Fibroblast of skin of abdomen (primary cell): ENCODE results near the gene MDP1.
"Not testable (repeated sequence)": the region's sequence is repeated elsewhere in the genome, so short reads cannot be mapped to it uniquely, and the experiment has no call there.

ENCODE experiments used
- DNase-seq: peaks from one replicate; pipeline ENCODE4 v3.0.0-alpha.2; 2013

Gene MDP1

DNA sequence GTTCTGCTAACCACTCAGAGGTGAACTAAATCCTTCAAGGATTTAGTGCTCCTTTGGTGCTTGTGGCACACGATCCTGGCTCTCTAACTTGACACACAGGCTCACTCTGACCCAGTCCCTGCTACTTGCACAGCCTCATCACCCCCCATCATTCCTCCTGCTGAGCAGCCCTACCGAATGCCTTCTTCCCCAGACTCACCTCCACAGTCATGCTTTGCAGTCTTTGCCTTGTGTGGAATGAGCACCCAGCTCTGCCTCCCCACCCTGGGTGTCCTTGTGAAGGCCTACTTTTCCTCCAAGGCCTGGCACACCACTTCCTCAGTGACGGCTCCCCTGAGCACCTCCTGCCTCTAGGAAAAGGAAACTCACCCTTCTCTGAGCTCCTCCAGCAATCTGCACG lies 34.5 kb upstream of the MDP1 start:
- DNase-seq, result no peak

DNA sequence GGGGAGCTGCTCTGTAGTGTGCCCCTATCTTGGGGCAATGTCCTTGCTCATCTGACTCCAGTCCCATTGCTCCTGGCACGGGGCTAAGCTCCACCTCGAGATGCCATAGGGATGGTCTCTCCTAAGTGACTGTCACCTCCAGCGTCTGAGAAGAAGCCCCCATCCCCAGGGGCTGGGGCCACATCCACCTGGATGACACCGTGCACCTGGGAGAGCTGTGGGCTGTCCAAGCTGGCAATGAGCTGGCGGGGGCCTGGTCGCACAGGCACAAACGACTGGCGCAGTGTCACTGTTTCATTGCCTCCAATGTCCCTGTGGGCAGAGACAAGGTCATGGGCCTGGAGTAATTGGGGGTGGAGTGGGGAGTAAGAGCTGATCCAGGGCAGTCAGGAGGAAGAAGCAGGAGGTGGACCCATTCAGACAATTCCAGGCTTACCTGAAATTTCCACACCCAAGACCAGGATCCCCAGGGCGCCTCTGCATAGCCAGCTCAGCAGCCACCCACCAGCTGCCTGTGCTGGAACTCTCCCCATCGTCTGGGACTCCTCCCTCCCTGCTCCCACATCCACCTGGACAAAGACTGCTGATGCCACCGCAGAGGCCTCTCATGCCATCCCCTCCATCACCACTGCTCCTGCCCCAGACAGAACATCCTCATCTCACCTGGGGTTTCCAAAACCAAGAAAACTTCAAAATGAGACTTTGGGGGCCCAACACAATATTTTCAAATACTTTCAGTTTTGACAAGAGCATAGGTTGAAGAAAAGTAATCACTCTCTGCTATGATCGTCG lies 33.6 kb upstream of the MDP1 start:
- no peak for DNase-seq

- no peak for DNase-seq
Measured at GRCh38 chr14:24247422-24247821, 31.6 kb upstream of the MDP1 start.

DNA sequence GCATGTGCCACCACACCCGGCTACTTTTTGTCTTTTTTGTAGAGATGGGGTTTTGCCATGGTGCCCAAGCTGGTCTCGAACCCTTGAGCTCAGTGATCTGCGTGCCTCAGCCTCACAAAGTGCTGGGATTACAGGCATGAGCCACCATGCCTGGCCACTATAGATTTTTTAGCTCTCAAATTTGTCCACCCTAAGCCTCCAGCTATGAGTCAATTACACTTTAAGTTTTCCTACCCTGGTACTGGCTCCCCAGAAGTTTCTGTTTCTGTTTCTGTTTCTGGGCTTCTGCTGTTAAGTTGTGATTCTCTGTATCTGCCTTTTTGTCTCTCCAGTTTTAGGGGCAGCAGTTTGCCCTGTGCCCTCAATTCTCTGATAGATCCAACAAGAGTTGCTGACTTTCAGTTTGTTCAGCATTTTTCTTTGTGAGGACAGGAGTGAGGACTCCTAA lies 30.9 kb upstream of the MDP1 start:
- no peak for DNase-seq

GRCh38 chr14:24245350-24245749 lies 29.5 kb upstream of the MDP1 start:
- not testable (repeated sequence) for DNase-seq

DNA sequence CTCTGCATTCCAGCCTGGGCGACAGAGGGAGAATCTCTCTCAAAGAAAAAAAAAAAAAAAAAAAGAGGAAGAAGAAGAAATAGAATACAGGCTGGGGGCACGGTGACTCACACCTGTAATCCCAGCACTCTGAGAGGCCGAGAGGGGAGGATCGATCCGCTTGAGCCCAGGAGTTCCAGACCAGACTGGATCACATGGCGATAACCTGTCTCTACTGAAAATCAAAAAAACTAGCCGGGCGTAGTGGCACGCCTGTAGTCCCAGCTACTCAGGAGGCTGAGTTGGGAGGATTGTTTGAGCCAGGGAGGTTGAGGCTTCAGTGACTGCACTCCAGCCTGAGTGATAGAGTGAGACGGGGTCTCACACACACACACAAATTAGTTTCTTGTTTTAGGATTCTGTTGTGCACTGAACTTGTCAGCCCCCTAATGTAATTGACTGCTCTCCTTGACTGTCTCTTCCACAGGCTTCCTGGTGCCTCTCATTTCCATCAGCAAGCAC lies 27.5 kb upstream of the MDP1 start:
- DNase-seq, result peak; percentile 30

GRCh38 chr14:24241829-24242443 lies 26.1 kb upstream of the MDP1 start:
- DNase-seq, result peak; percentile 92

DNA sequence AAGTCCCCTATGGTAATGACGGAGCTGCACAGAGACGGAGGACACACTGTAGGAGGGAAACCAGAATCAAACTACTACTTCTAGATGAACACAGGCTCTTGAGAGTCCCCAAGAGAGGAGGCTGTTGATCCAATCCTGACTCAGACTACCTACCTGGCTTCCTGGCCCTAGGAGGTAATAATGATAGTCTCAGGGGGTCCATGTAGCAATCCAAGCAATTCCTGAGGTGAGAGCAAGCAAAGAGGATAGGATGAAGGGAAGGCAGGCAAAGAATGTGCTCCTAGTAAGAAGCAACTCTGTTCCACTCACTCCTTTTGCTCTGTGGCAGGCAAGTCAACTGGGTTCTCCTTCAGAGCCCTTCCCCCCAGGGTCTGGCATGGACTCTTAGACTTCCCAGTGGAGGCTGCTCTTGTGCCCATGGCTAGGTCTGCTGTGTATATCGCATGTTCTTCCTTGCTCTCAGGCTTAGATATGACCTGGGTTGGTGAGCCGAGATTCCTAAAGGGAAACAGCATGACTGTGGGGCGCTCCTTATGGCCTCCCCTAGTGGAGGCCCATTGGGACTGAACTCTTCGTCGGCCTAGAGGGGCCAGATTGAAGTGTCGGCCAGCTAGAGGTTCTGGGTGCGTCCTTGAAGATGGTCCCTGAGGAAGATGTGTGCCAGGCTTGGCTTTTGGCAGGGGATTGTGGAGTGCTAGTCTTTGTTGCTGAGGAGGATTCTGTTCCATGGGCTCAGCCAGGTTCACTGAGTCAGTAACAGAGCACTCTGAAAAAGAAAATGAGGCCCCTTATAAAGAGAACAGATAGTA lies 24.4 kb upstream of the MDP1 start:
- no peak for DNase-seq

- DNase-seq, result no peak
Measured at GRCh38 chr14:24238527-24239037, 22.7 kb upstream of the MDP1 start.

DNA sequence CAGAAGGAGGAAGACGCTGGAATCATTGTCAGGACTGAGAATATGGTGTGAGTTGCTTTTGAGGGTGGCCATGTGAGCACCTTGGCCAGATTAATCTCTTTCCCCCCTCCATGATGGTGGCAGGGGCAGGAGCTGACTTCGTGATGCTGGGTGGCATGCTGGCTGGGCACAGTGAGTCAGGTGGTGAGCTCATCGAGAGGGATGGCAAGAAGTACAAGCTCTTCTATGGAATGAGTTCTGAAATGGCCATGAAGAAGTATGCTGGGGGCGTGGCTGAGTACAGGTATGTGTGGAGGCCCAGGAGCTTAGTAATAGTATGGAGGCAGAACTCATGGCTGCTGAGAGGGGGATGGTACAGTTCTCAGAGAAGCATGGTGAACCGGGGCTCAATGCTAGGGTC lies 22.3 kb upstream of the MDP1 start:
- no peak for DNase-seq

DNA sequence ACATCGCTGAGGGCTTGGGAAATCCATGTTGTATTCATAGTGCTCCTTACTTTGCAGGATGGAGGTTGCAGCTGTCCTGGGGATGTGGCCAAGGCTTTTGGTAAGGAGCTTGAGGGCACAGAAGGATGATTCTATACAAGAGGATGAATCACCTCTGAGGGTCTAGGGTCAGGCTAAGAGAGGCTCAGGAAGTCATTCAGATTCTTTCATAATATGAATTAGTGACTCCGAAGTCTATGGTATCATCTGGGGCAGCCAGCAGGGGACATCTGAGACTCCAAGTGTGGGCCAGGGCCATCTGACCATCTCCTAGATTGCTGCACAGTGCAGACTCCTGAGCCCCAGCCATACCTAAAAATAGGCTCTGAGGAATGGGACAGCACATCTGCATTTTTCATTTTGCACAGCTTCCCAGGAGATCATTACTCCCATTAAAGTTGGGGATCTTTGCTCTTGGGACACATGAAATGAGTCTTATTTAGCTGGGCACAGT lies 21.6 kb upstream of the MDP1 start:
- no peak for DNase-seq

GRCh38 chr14:24236689-24237462 lies 21.0 kb upstream of the MDP1 start:
- no peak for DNase-seq

DNA sequence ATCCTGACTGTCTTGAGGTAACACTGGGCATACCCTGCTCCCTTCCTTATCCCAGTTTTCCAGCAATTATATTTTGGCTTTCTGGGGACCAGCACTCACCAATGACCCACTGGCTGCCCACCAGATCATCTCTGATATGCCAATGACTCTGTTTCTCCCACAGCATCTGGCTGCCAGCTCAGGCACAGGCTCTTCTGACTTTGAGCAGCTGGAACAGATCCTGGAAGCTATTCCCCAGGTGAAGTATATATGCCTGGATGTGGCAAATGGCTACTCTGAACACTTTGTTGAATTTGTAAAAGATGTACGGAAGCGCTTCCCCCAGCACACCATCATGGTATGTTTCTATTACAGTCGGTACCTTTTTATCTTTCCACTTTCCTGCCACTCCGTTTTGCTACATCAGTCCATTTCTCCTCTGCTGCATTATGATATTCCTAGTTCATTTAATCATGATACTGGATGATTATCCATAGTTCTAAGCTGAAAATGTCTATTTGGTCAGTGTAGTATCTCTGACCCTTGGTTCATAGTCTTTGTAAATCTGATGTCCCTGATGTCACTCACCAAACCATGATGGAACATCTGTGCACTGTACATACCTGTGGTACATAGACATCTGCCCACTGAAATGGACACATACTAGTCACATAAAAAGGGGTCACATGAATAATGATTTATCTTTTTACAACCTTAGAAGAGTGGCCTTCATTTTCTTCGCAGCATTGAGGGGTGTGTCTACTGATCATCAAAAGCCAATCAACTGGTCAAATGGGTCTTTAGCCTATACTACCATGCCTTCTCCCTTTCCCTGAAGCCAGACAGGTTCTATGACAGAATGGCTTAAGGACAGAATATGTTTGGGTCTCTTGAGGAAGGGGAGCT lies 20.2 kb upstream of the MDP1 start:
- DNase-seq, result no peak

DNA sequence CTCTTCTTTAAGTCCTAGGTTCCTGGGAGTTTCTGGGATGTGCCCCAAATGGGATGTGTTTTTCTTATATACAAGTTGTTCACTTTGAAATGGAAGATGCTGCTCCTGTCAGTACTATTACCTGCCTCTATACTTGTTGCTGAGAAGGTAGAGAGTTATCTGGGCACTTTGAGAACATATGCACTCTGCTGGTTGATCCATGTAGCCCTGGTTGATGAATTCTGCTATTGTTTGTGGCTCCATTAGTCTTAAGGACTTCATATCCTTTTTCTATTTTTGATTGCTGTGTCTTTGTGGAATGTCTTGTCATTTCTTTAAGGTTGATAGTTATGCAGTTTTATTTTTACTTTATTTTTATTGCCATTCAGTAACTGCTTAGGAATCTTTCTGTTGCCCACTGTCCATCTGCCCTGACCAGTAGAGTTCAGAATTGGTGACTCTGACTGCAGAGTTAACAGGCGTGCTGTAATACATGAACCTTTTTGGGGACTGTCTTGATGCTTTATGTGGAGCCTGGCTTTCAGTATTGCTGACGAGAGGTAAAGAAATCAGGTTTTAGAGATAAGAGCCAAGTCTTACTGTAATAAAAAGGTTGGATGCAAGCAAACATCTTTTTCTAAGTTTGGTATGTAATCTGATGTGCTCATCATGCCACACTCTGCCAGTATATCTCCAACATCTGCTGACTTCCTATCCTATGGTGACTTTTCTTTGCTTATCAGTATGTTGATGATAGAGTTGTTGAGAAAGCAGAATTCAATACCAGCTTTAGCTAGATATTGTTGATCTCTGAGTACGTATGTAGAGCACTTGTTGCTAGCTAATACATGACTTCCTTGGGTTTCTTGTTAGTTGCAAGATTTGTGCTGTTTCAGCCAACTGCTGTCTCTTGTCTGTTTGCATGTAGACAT lies 18.5 kb upstream of the MDP1 start:
- no peak for DNase-seq

GRCh38 chr14:24233538-24233866 lies 17.6 kb upstream of the MDP1 start:
- DNase-seq, result no peak

DNA sequence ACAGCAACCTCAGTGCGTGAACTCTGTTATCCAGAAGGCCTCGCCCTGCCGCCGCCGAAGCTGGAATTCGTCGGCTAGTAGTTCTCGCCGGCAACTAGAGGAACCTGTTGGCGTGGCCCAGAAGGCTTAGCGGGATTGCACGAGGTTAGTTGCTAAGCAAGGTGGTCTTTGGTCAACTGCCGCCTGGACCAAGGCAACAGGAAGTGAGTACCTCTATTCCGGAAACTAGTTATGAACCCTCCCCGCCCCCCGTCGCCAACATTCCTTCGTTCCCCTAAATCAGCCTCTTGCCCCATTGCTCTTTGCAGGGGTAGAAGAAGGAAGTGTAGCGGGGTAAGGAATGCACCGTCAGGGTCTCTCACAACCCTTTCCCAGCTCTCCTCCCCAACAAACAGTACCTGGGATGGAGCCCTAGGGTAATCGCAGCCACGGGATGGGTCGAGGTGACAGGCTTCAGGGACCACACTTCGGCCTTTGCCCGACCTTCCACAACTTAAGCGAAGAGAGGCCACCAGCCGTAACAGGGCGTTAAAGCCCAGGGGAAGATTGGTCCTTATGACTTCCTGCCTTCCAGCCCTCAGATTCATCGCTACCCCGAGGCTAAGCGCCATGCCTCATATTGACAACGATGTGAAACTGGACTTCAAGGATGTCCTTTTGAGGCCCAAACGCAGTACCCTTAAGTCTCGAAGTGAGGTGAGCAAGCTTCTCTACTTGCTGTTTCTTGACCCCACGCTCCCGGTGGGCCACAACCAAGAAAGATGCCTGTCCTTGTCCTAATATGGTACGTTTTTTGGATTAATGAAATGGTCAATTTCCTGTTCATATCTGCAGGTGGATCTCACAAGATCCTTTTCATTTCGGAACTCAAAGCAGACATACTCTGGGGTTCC lies 17.0 kb upstream of the MDP1 start, which contains the start of gene GMPR2:
GMPR2 (plus strand) TSS at position 285 of the 893 bp plus-strand sequence; CDS start at position 610, 325 bp downstream.
- DNase-seq, result no peak

DNA sequence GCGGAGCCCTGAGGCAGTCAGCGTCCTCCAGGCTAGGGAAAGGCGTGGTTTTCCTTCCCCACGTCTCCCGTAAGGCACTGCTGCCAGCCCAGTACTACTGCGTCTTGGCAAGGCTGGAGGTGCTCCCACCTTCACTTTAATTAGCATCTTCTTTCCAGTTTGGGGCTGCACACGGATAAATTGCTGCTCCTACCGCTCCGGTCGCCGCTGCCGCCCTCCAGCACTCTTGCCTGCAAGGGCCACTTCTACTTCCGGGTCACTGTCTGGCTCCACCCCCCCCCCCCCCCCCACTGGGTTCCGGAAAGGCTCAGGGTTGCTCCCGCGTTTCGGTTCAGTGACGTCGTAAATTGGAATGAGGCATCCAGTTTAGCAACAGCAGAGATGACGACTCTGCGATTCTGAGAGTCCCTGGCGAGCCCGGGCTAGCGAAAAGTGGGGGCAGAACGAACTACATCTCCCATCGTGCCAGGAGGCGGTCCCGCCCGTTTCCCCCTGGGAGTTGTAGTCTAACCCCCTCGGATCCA lies 16.3 kb upstream of the MDP1 start, which contains the start of gene NEDD8:
NEDD8 (minus strand) TSS at position 247 of the 524 bp plus-strand sequence; CDS start at position 147, 100 bp downstream.
- DNase-seq, result peak; percentile 98
